Stomach (tissue), 4 donors: ENCODE data around the gene LINC01488.

Source experiments
- CTCF ChIP-seq, 7 experiments: fragments of 450-650 bp in 4 of 7; fragments of 200-600 bp in 3 of 7; sonication (generic) in 3 of 7; IDR thresholded peaks; one replicate each; pipeline ENCODE4 v1.5.1; 2016 to 2019; ENCODE audit warnings: antibody characterized with exemption in 7 of 7, control low read depth in 2 of 7, mild to moderate bottlenecking in 1 of 7
- EP300 ChIP-seq: sonication (generic); formaldehyde crosslinking; IDR thresholded peaks from one replicate; pipeline ENCODE4 v1.6.1; 2017; ENCODE audit warnings: antibody characterized with exemption
- POLR2A ChIP-seq, 4 donors: fragments of 450-650 bp; IDR thresholded peaks; one replicate each; pipeline ENCODE4 v1.6.1; 2016; ENCODE audit warnings: antibody characterized with exemption in 4 of 4, control low read depth in 2 of 4, mild to moderate bottlenecking in 1 of 4, moderate library complexity in 1 of 4

DNA sequence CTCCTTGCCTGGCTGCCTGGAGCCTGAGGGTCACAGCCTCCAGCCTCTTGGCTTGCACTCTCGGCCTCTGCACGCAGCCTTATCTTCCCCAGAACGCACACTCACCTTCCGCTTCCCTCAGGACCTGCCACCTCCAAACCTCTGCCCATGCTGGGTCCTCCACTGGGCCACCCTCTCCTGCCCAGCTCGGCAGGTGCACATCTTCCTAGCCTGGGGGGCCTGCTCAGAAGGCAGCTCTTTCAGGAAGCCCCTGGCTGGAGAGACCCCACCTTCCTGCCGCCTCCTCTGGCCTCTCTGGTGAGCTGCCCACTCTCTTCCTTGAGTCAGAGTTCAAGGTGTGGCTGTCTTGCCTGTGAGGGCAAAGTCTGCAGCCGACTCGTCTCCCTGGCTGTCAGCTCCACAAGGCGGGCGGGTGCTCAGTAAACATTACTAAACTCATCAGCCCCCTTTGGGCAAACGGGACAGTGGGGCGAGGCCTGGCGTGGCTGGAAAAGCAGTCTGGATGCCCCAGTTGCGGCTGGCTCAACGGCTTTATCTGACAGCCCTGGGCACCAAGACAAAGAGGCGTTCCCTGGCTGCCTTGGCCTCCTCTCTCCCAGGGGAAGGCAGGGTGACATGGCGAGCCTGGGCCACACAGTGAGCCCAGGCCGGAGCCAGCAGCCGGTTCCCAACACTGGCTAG lies 1.7 kb upstream of the LINC01488 start:
- TF ChIP-seq CTCF (IDR thresholded peaks at IDR 0.05) = no peak
- TF ChIP-seq EP300 = no peak
- no peak for TF ChIP-seq POLR2A (IDR thresholded peaks at IDR 0.05)
